CD4-positive, CD25-positive, alpha-beta regulatory T cell (primary cell): Measurements from ENCODE around the gene SOS2. TPM values are rescaled to one million over a fixed set of nuclear protein-coding genes. Genes with fewer than 3 reads are reported as not detected.
"Not testable (repeated sequence)": the region's sequence is repeated elsewhere in the genome, so short reads cannot be mapped to it uniquely, and the experiment has no call there.

ENCODE experiments used
- ATAC-seq, 2 donors: fragments of 150-1000 bp; cut with Tn5 transposase; one replicate each; pipeline ENCODE4 v1.10.0; 2021; ENCODE audit warnings: low read depth in 2 of 2, moderate number of reproducible peaks in 2 of 2, moderate library complexity in 1 of 2
- DNase-seq, 3 donors: peaks; one replicate each; pipeline versions ENCODE4 v3.0.0 to v3.0.0-alpha.2; 2012 to 2022; ENCODE audit warnings: mixed read lengths in 1 of 3
- H3K27ac ChIP-seq: one replicate; pipeline ENCODE4 v1.7.0; 2013; ENCODE audit warnings: mild to moderate bottlenecking, low read length; ENCODE audit not compliant: insufficient read depth, poor library complexity, severe bottlenecking
- H3K27me3 ChIP-seq: one replicate; pipeline ENCODE4 v1.7.0; 2013; ENCODE audit warnings: low read length; ENCODE audit not compliant: control insufficient read depth, insufficient read depth
- H3K36me3 ChIP-seq: one replicate; pipeline ENCODE4 v1.7.0; 2013; ENCODE audit warnings: mild to moderate bottlenecking, low read length, moderate library complexity; ENCODE audit not compliant: control insufficient read depth, insufficient read depth
- H3K4me1 ChIP-seq: 2 replicates; pipeline ENCODE4 v1.7.0; 2013; ENCODE audit warnings: mild to moderate bottlenecking, low read length; ENCODE audit not compliant: insufficient read depth, control insufficient read depth, poor library complexity, severe bottlenecking
- H3K4me3 ChIP-seq: one replicate; pipeline ENCODE4 v1.7.0; 2013; ENCODE audit warnings: low read depth, mild to moderate bottlenecking, low read length, moderate library complexity
- H3K9me3 ChIP-seq, 2 experiments: 1 replicate in 1 of 2; 2 replicates in 1 of 2; pipeline ENCODE4 v1.7.0; 2013; ENCODE audit warnings: low read length in 2 of 2, mild to moderate bottlenecking in 1 of 2, moderate library complexity in 1 of 2; ENCODE audit not compliant: control insufficient read depth in 2 of 2
- H3K27ac Mint-ChIP-seq, 3 donors: one replicate each; pipeline ENCODE4 v1.8.0; 2020 to 2022; ENCODE audit warnings: mild to moderate bottlenecking in 3 of 3, mixed read lengths in 3 of 3, moderate library complexity in 2 of 3
- H3K27me3 Mint-ChIP-seq: one replicate; pipeline ENCODE4 v1.8.0; 2022; ENCODE audit warnings: mild to moderate bottlenecking, mixed read lengths
- H3K36me3 Mint-ChIP-seq: one replicate; pipeline ENCODE4 v1.8.0; 2020; ENCODE audit warnings: mixed read lengths
- H3K4me1 Mint-ChIP-seq, 4 donors: one replicate each; pipeline ENCODE4 v1.8.0; 2020 to 2022; ENCODE audit warnings: mixed read lengths in 4 of 4, mild to moderate bottlenecking in 1 of 4
- H3K4me3 Mint-ChIP-seq, 4 donors: one replicate each; pipeline ENCODE4 v1.8.0; 2020 to 2022; ENCODE audit warnings: mild to moderate bottlenecking in 4 of 4, mixed read lengths in 4 of 4, moderate library complexity in 3 of 4
- H3K9me3 Mint-ChIP-seq, 7 donors: one replicate each; pipeline ENCODE4 v1.8.0; 2020 to 2022; ENCODE audit warnings: mixed read lengths in 7 of 7, mild to moderate bottlenecking in 3 of 7, moderate library complexity in 2 of 7
- polyA plus RNA-seq, 4 donors: library from polyadenylated mRNA; unstranded; fragments of 300-500 nt; fragmentation: Illumina TruSeq; gene quantifications; one replicate each; pipeline ENCODE4 v1.2.3, GENCODE V29; 2021
- total RNA-seq: library from RNA; stranded (reverse); gene quantifications from one replicate; pipeline ENCODE4 v1.2.3, GENCODE V29; 2022

SOS2 gene
- total and polyA plus RNA-seq, 5 donors from 2014 or later: 3.6 to 13.2 (median 5.2) TPM

- ATAC-seq (no peak), DNase-seq (no peak)
- Histone ChIP-seq H3K9me3 (no peaks in the 10 kb centered on the region), H3K36me3 (no peaks in the 10 kb centered on the region), H3K27ac (no peak overlapping the region), H3K4me3 (no peak overlapping the region), H3K4me1 (no peaks in the 10 kb centered on the region), H3K27me3 (no peaks in the 10 kb centered on the region)
- Mint-ChIP-seq H3K27me3 (no peaks in the 10 kb centered on the region), H3K27ac (peak overlapping the region in 1 of 3 donors; percentile 69), H3K4me1 (peaks cover 6 to 15% (median 11%) of the 10 kb centered on the region in 4 donors), H3K9me3 (no peaks in the 10 kb centered on the region), H3K4me3 (no peak overlapping the region), H3K36me3 (no peaks in the 10 kb centered on the region)
Observed at GRCh38 chr14:50210074-50210473, 21.3 kb downstream of the SOS2 start.

GRCh38 chr14:50198499-50198898 lies 32.9 kb downstream of the SOS2 start:
- H3K4me3 Mint-ChIP-seq: no peak overlapping the region
- no peak for ATAC-seq

DNA sequence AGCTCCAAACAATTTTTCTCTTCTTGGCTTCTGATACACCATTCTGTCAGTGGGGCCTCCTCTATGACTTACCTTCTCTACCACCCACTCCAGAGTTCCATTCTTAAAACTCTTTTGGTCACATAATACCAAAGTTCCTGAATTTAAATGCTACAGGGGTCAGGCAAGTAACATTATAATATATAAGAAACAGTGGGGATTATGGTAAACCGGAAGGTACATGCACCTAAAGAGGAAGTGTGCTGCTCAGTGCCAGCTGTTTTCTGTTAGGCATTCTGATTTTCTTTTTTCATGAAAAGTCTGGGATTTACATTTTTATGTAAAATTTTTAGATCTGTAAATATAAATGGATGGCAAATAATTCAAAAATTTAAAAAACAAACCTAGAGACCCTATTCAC lies 39.9 kb downstream of the SOS2 start:
- Mint-ChIP-seq H3K36me3 (peaks cover 5% of the 10 kb centered on the region), H3K4me3 (no peak overlapping the region), H3K4me1 (peaks cover 0 to 4% (median 0%) of the 10 kb centered on the region in 4 donors), H3K9me3 (no peaks in the 10 kb centered on the region), H3K27ac (no peak overlapping the region), H3K27me3 (no peaks in the 10 kb centered on the region)
- Histone ChIP-seq H3K4me3 (no peak overlapping the region), H3K4me1 (no peaks in the 10 kb centered on the region), H3K9me3 (no peaks in the 10 kb centered on the region), H3K27ac (no peak overlapping the region), H3K27me3 (no peaks in the 10 kb centered on the region), H3K36me3 (no peaks in the 10 kb centered on the region)
- no peak for ATAC-seq
- no peak for DNase-seq

More at GRCh38 chr14:50198499-50198898, 32.9 kb downstream of the SOS2 start:
- H3K4me3 ChIP-seq: no peak overlapping the region
- H3K27me3 ChIP-seq: no peaks in the 10 kb centered on the region
- no peaks in the 10 kb centered on the region for H3K27me3 Mint-ChIP-seq
- H3K4me1 Mint-ChIP-seq: no peaks in the 10 kb centered on the region
- DNase-seq: no peak
- H3K27ac ChIP-seq: no peak overlapping the region
- H3K36me3 ChIP-seq: peaks cover 14% of the 10 kb centered on the region
- H3K36me3 Mint-ChIP-seq: peaks cover 3% of the 10 kb centered on the region
- no peak overlapping the region for H3K27ac Mint-ChIP-seq
- no peaks in the 10 kb centered on the region for H3K4me1 ChIP-seq
- H3K9me3 Mint-ChIP-seq: no peaks in the 10 kb centered on the region
- no peaks in the 10 kb centered on the region for H3K9me3 ChIP-seq

- Histone ChIP-seq H3K36me3 (no peaks in the 10 kb centered on the region), H3K27me3 (no peaks in the 10 kb centered on the region), H3K27ac (no peak overlapping the region), H3K4me3 (no peak overlapping the region), H3K9me3 (no peaks in the 10 kb centered on the region), H3K4me1 (no peaks in the 10 kb centered on the region)
- H3K27me3 Mint-ChIP-seq: no peaks in the 10 kb centered on the region
- peaks cover 12% of the 10 kb centered on the region for H3K36me3 Mint-ChIP-seq
- DNase-seq (no peak), ATAC-seq (no peak)
- no peaks in the 10 kb centered on the region for H3K9me3 Mint-ChIP-seq
- H3K27ac Mint-ChIP-seq: no peak overlapping the region
- H3K4me1 Mint-ChIP-seq: peaks cover 0 to 7% (median 0%) of the 10 kb centered on the region in 4 donors
- no peak overlapping the region for H3K4me3 Mint-ChIP-seq
Observed at GRCh38 chr14:50186107-50186506, 45.3 kb downstream of the SOS2 start.

GRCh38 chr14:50173891-50174290 lies 57.5 kb downstream of the SOS2 start:
- Mint-ChIP-seq H3K27me3 (no peaks in the 10 kb centered on the region), H3K27ac (no peak overlapping the region), H3K36me3 (peaks cover 24% of the 10 kb centered on the region), H3K9me3 (no peaks in the 10 kb centered on the region), H3K4me1 (peaks cover 0 to 6% (median 2%) of the 10 kb centered on the region in 4 donors), H3K4me3 (no peak overlapping the region)
- Histone ChIP-seq H3K27me3 (no peaks in the 10 kb centered on the region), H3K27ac (no peak overlapping the region), H3K36me3 (peaks cover 6% of the 10 kb centered on the region), H3K4me3 (no peak overlapping the region), H3K9me3 (no peaks in the 10 kb centered on the region), H3K4me1 (no peaks in the 10 kb centered on the region)
- ATAC-seq: no peak
- no peak for DNase-seq

DNA sequence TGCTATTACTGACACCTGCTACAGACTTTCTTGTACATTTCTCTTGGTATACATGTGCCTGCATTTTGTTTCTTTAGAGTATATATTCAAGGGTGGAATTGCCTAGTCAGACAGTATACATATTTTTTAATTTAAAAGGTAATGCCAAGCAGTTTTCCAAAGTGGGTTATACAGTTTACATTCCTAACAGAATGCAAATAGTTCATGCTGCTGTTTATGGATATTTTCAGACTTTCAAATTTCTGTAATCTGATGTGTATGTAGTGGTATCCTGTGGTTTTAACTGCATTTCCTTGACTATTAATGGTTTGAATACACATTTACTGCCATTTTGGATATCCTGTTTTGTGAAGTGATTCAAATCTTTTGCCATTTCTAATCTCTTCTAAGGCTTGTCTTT lies 59.5 kb downstream of the SOS2 start:
- Mint-ChIP-seq H3K36me3 (peaks cover 10% of the 10 kb centered on the region), H3K27ac (no peak overlapping the region), H3K9me3 (no peaks in the 10 kb centered on the region), H3K27me3 (no peaks in the 10 kb centered on the region), H3K4me1 (peaks cover 0 to 4% (median 0%) of the 10 kb centered on the region in 4 donors), H3K4me3 (no peak overlapping the region)
- ATAC-seq: no peak
- no peaks in the 10 kb centered on the region for H3K4me1 ChIP-seq
- H3K9me3 ChIP-seq: no peaks in the 10 kb centered on the region
- H3K36me3 ChIP-seq: no peaks in the 10 kb centered on the region
- H3K27me3 ChIP-seq: no peaks in the 10 kb centered on the region
- H3K27ac ChIP-seq: no peak overlapping the region
- H3K4me3 ChIP-seq: no peak overlapping the region
- no peak for DNase-seq

DNA sequence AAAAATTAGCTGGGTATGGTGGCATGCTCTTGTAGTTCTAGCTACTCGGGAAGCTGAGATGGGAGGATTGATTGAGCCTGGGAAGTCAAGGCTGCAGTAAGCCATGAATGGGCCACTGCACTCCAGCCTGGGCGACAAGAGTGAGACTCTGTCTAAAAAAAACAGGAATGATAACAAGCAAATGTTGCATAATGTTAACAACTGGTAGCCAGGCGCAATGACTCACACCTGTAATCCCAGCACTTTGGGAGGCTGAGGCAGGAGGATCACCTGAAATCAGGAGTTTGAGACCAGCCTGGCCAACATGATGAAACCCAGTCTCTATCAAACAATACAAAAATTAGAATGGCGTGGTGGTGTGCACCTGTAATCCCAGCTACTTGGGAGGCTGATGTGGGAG lies 64.0 kb downstream of the SOS2 start:
- not testable (repeated sequence) for H3K9me3 Mint-ChIP-seq, H3K27me3 Mint-ChIP-seq, H3K36me3 Mint-ChIP-seq, H3K27ac Mint-ChIP-seq, H3K4me3 Mint-ChIP-seq, H3K4me1 Mint-ChIP-seq, DNase-seq, H3K27me3 ChIP-seq, H3K27ac ChIP-seq, H3K36me3 ChIP-seq, ATAC-seq, H3K4me3 ChIP-seq, H3K4me1 ChIP-seq, H3K9me3 ChIP-seq

- no peaks in the 10 kb centered on the region for H3K4me1 ChIP-seq
- H3K4me3 ChIP-seq: no peak overlapping the region
- H3K9me3 ChIP-seq: no peaks in the 10 kb centered on the region
- H3K27ac ChIP-seq: no peak overlapping the region
- no peak for ATAC-seq
- no peaks in the 10 kb centered on the region for H3K27me3 ChIP-seq
- H3K27ac Mint-ChIP-seq: no peak overlapping the region
- H3K27me3 Mint-ChIP-seq: no peaks in the 10 kb centered on the region
- no peak for DNase-seq
- no peaks in the 10 kb centered on the region for H3K4me1 Mint-ChIP-seq
- H3K36me3 Mint-ChIP-seq: peaks cover 16% of the 10 kb centered on the region
- no peaks in the 10 kb centered on the region for H3K9me3 Mint-ChIP-seq
- H3K4me3 Mint-ChIP-seq: no peak overlapping the region
- peaks cover 2% of the 10 kb centered on the region for H3K36me3 ChIP-seq
Observed at GRCh38 chr14:50156111-50156510, 75.3 kb downstream of the SOS2 start.
